ENCODE results near the gene PCYT1A. TPM values are rescaled to one million over a fixed set of nuclear protein-coding genes. Genes with fewer than 3 reads are reported as not detected.
A peak's percentile ranks its signal among the peaks of the same experiment; 100 is the strongest.

PCYT1A gene
- total and polyA plus RNA-seq, 2 donors = 18.9 to 23.3 TPM

GRCh38 chr3:196236223-196236622 is 51.3 kb downstream of the PCYT1A start:
- no peaks in the 10 kb centered on the region for H3K27me3 ChIP-seq (ENCODE audit: control insufficient read depth in 2 of 2, insufficient read depth in 1 of 2, low read length in 1 of 2)
- no peak for DNase-seq (ENCODE audit: low read depth in 6 of 9, low spot score in 9 of 9)
- no peaks in the 10 kb centered on the region for H3K9me3 ChIP-seq (ENCODE audit: control insufficient read depth in 2 of 2, insufficient read depth in 1 of 2, low read length in 1 of 2)
- H3K4me3 ChIP-seq (ENCODE audit: low read length in 2 of 2) = no peak overlapping the region
- no peak overlapping the region for H3K27ac ChIP-seq (ENCODE audit: low read depth in 1 of 2, low read length in 1 of 2)
- 95% methylated on average over 8 of the region's 8 CpGs for whole genome bisulfite sequencing
- H3K36me3 ChIP-seq (ENCODE audit: control insufficient read depth in 2 of 2, insufficient read depth in 2 of 2, low read length in 1 of 2) = peaks cover 22 to 33% of the 10 kb centered on the region in 2 donors
- H3K4me1 ChIP-seq (ENCODE audit: control insufficient read depth in 2 of 2, insufficient read depth in 2 of 2, low read length in 2 of 2) = peaks cover 5 to 9% of the 10 kb centered on the region in 2 donors

GRCh38 chr3:196235452-196236122 is 51.9 kb downstream of the PCYT1A start:
- no peak for DNase-seq (ENCODE audit: low read depth in 6 of 9, low spot score in 9 of 9)
- peaks cover 5 to 9% of the 10 kb centered on the region in 2 donors for H3K4me1 ChIP-seq (ENCODE audit: control insufficient read depth in 2 of 2, insufficient read depth in 2 of 2, low read length in 2 of 2)
- peaks cover 20 to 29% of the 10 kb centered on the region in 2 donors for H3K36me3 ChIP-seq (ENCODE audit: control insufficient read depth in 2 of 2, insufficient read depth in 2 of 2, low read length in 1 of 2)
- no peak overlapping the region for H3K27ac ChIP-seq (ENCODE audit: low read depth in 1 of 2, low read length in 1 of 2)
- no peak overlapping the region for H3K4me3 ChIP-seq (ENCODE audit: low read length in 2 of 2)
- no peaks in the 10 kb centered on the region for H3K27me3 ChIP-seq (ENCODE audit: control insufficient read depth in 2 of 2, insufficient read depth in 1 of 2, low read length in 1 of 2)
- WGBS = 94% methylated on average over 12 of the region's 12 CpGs
- no peaks in the 10 kb centered on the region for H3K9me3 ChIP-seq (ENCODE audit: control insufficient read depth in 2 of 2, insufficient read depth in 1 of 2, low read length in 1 of 2)

DNA sequence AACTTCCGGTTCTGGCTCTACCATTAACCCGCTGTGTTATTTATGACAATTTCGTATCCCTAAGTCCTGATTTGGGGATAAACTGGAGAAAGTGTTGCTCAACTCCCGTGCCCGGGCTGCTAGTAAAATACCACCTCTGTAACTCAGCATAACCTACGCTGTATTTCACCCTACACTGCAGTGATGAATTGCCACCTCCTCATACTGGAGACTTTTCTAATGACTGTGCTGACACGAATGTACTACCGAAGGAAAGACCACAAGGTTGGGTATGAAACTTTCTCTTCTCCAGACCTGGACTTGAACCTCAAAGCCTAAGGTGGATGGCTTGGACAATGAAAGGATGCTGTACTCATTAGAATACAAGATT is 54.7 kb downstream of the PCYT1A start:
- peaks cover 5 to 9% of the 10 kb centered on the region in 2 donors for H3K4me1 ChIP-seq (ENCODE audit: control insufficient read depth in 2 of 2, insufficient read depth in 2 of 2, low read length in 2 of 2)
- no peak overlapping the region for H3K27ac ChIP-seq (ENCODE audit: low read depth in 1 of 2, low read length in 1 of 2)
- H3K4me3 ChIP-seq (ENCODE audit: low read length in 2 of 2) = no peak overlapping the region
- H3K27me3 ChIP-seq (ENCODE audit: control insufficient read depth in 2 of 2, insufficient read depth in 1 of 2, low read length in 1 of 2) = no peaks in the 10 kb centered on the region
- peaks cover 5 to 8% of the 10 kb centered on the region in 2 donors for H3K36me3 ChIP-seq (ENCODE audit: control insufficient read depth in 2 of 2, insufficient read depth in 2 of 2, low read length in 1 of 2)
- DNase-seq (ENCODE audit: low read depth in 6 of 9, low spot score in 9 of 9) = no peak
- WGBS = 91% methylated on average over 8 of the region's 8 CpGs
- H3K9me3 ChIP-seq (ENCODE audit: control insufficient read depth in 2 of 2, insufficient read depth in 1 of 2, low read length in 1 of 2) = no peaks in the 10 kb centered on the region

- H3K4me1 ChIP-seq (ENCODE audit: control insufficient read depth in 2 of 2, insufficient read depth in 2 of 2, low read length in 2 of 2) = peaks cover 5 to 7% of the 10 kb centered on the region in 2 donors
- H3K36me3 ChIP-seq (ENCODE audit: control insufficient read depth in 2 of 2, insufficient read depth in 2 of 2, low read length in 1 of 2) = peaks cover 0 to 2% of the 10 kb centered on the region in 2 donors
- H3K9me3 ChIP-seq (ENCODE audit: control insufficient read depth in 2 of 2, insufficient read depth in 1 of 2, low read length in 1 of 2) = no peaks in the 10 kb centered on the region
- 97% methylated on average over 12 of the region's 12 CpGs for WGBS
- H3K27ac ChIP-seq (ENCODE audit: low read depth in 1 of 2, low read length in 1 of 2) = no peak overlapping the region
- no peak overlapping the region for H3K4me3 ChIP-seq (ENCODE audit: low read length in 2 of 2)
- no peaks in the 10 kb centered on the region for H3K27me3 ChIP-seq (ENCODE audit: control insufficient read depth in 2 of 2, insufficient read depth in 1 of 2, low read length in 1 of 2)
- DNase-seq (ENCODE audit: low read depth in 6 of 9, low spot score in 9 of 9) = peak in 1 of 9 donors; percentile 15
These were observed 55.2 kb downstream of the PCYT1A start for GRCh38 chr3:196232154-196232881.

GRCh38 chr3:196227629-196228493 is 59.7 kb downstream of the PCYT1A start:
- Histone ChIP-seq H3K4me1 (ENCODE audit: control insufficient read depth in 2 of 2, insufficient read depth in 2 of 2, low read length in 2 of 2) (no peaks in the 10 kb centered on the region), H3K36me3 (ENCODE audit: control insufficient read depth in 2 of 2, insufficient read depth in 2 of 2, low read length in 1 of 2) (no peaks in the 10 kb centered on the region), H3K9me3 (ENCODE audit: control insufficient read depth in 2 of 2, insufficient read depth in 1 of 2, low read length in 1 of 2) (no peaks in the 10 kb centered on the region), H3K27ac (ENCODE audit: low read depth in 1 of 2, low read length in 1 of 2) (no peak overlapping the region), H3K4me3 (ENCODE audit: low read length in 2 of 2) (no peak overlapping the region), H3K27me3 (ENCODE audit: control insufficient read depth in 2 of 2, insufficient read depth in 1 of 2, low read length in 1 of 2) (no peaks in the 10 kb centered on the region)
- WGBS = 82% methylated on average over 24 of the region's 24 CpGs
- no peak for DNase-seq (ENCODE audit: low read depth in 6 of 9, low spot score in 9 of 9)

DNA sequence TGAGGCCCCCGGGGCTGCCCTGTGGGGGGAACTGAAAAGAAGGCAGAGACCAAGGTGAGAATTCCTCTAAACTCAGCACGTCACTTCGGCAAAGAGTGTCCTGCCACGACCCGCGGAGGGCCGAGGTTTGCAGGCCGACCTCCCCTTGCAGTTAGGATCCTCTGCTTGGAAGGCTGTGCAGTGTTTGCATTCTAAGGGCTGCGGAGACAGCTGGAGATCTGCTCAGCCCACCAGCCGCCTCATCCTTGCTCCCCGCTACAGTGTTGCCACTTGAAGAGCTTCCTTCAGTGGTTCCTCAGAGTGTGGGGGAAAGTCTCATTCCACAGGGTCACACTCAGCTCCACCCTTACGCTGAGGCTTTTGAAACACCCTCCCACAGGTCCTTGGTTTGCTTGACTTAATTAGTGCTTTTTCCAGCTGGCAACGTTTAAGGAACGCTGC is 60.4 kb downstream of the PCYT1A start:
- H3K27ac ChIP-seq (ENCODE audit: low read depth in 1 of 2, low read length in 1 of 2) = no peak overlapping the region
- DNase-seq (ENCODE audit: low read depth in 6 of 9, low spot score in 9 of 9) = no peak
- no peaks in the 10 kb centered on the region for H3K9me3 ChIP-seq (ENCODE audit: control insufficient read depth in 2 of 2, insufficient read depth in 1 of 2, low read length in 1 of 2)
- no peak overlapping the region for H3K4me3 ChIP-seq (ENCODE audit: low read length in 2 of 2)
- no peaks in the 10 kb centered on the region for H3K36me3 ChIP-seq (ENCODE audit: control insufficient read depth in 2 of 2, insufficient read depth in 2 of 2, low read length in 1 of 2)
- no peaks in the 10 kb centered on the region for H3K27me3 ChIP-seq (ENCODE audit: control insufficient read depth in 2 of 2, insufficient read depth in 1 of 2, low read length in 1 of 2)
- no peaks in the 10 kb centered on the region for H3K4me1 ChIP-seq (ENCODE audit: control insufficient read depth in 2 of 2, insufficient read depth in 2 of 2, low read length in 2 of 2)
- WGBS = 94% methylated on average over 14 of the region's 14 CpGs

DNA sequence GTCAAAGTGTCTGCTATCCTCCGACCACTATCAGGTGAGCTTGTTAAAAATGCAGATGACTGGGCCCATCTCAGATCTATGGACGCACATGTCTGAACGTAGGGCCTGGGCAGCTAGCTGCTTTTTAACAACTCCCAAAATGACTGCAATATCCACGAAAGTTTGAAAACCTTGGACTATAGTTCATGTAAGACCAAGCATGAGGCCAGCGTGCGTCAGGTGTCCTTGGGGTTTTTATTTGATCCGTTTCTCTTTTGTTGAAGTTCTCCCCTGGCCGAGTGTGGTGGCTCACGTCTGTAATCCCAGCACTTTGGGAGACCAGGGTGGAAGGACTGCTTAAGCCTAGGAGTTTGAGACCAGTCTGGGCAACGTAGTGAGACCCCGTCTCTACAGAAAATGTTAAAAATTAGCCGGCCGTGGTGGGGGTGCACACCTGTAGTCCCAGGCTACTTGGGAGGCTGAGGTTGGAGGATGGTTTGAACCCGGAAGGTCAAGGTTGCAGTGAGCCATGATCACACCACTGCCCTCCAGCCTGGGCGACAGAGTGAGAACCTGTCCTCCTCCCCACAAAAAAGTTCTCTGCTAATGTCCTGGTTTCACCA is 61.7 kb downstream of the PCYT1A start:
- no peak for DNase-seq (ENCODE audit: low read depth in 6 of 9, low spot score in 9 of 9)
- H3K27ac ChIP-seq (ENCODE audit: low read depth in 1 of 2, low read length in 1 of 2) = no peak overlapping the region
- 95% methylated on average over 15 of the region's 15 CpGs for WGBS
- no peaks in the 10 kb centered on the region for H3K9me3 ChIP-seq (ENCODE audit: control insufficient read depth in 2 of 2, insufficient read depth in 1 of 2, low read length in 1 of 2)
- peaks cover 0 to 2% of the 10 kb centered on the region in 2 donors for H3K4me1 ChIP-seq (ENCODE audit: control insufficient read depth in 2 of 2, insufficient read depth in 2 of 2, low read length in 2 of 2)
- no peaks in the 10 kb centered on the region for H3K36me3 ChIP-seq (ENCODE audit: control insufficient read depth in 2 of 2, insufficient read depth in 2 of 2, low read length in 1 of 2)
- no peaks in the 10 kb centered on the region for H3K27me3 ChIP-seq (ENCODE audit: control insufficient read depth in 2 of 2, insufficient read depth in 1 of 2, low read length in 1 of 2)
- H3K4me3 ChIP-seq (ENCODE audit: low read length in 2 of 2) = no peak overlapping the region

GRCh38 chr3:196225086-196225485 is 62.4 kb downstream of the PCYT1A start:
- peaks cover 0 to 3% of the 10 kb centered on the region in 2 donors for H3K4me1 ChIP-seq (ENCODE audit: control insufficient read depth in 2 of 2, insufficient read depth in 2 of 2, low read length in 2 of 2)
- WGBS = 98% methylated on average over 10 of the region's 10 CpGs
- no peak overlapping the region for H3K27ac ChIP-seq (ENCODE audit: low read depth in 1 of 2, low read length in 1 of 2)
- no peaks in the 10 kb centered on the region for H3K27me3 ChIP-seq (ENCODE audit: control insufficient read depth in 2 of 2, insufficient read depth in 1 of 2, low read length in 1 of 2)
- no peaks in the 10 kb centered on the region for H3K36me3 ChIP-seq (ENCODE audit: control insufficient read depth in 2 of 2, insufficient read depth in 2 of 2, low read length in 1 of 2)
- no peaks in the 10 kb centered on the region for H3K9me3 ChIP-seq (ENCODE audit: control insufficient read depth in 2 of 2, insufficient read depth in 1 of 2, low read length in 1 of 2)
- DNase-seq (ENCODE audit: low read depth in 6 of 9, low spot score in 9 of 9) = no peak
- no peak overlapping the region for H3K4me3 ChIP-seq (ENCODE audit: low read length in 2 of 2)

All from thymus (tissue), 11 donors.